Small intestine (tissue), 7 donors: ENCODE results near the gene ZSWIM4. TPM values are rescaled to one million over a fixed set of nuclear protein-coding genes. Genes with fewer than 3 reads are reported as not detected.

ENCODE experiments used
- DNase-seq, 2 donors: peaks; one replicate each; pipeline versions ENCODE4 v3.0.0 to v3.0.0-alpha.2; 2013
- FAIRE-seq: peaks from 2 replicates; lab custom pipeline; 2012; peaks lifted over from hg19 to GRCh38; lab: Jason Lieb, UNC
- H3K27ac ChIP-seq, 3 donors: one replicate each; pipeline ENCODE4 v1.5.1; 2013; ENCODE audit warnings: low read length in 2 of 3, mild to moderate bottlenecking in 2 of 3, control low read depth in 1 of 3, inconsistent platforms in 1 of 3, low read depth in 1 of 3, moderate library complexity in 1 of 3
- H3K27me3 ChIP-seq, 3 donors: one replicate each; pipeline ENCODE4 v1.6.1; 2013; ENCODE audit warnings: low read length in 3 of 3, inconsistent platforms in 1 of 3; ENCODE audit not compliant: control insufficient read depth in 3 of 3, insufficient read depth in 3 of 3
- H3K36me3 ChIP-seq, 3 donors: one replicate each; pipeline ENCODE4 v1.6.1; 2013; ENCODE audit warnings: low read length in 3 of 3, inconsistent platforms in 1 of 3, low read depth in 1 of 3, mild to moderate bottlenecking in 1 of 3, moderate library complexity in 1 of 3; ENCODE audit not compliant: control insufficient read depth in 3 of 3, insufficient read depth in 2 of 3
- H3K4me1 ChIP-seq, 3 donors: one replicate each; pipeline ENCODE4 v1.6.1; 2013; ENCODE audit warnings: low read length in 2 of 3, inconsistent platforms in 1 of 3, low read depth in 1 of 3, mild to moderate bottlenecking in 1 of 3, moderate library complexity in 1 of 3; ENCODE audit not compliant: control insufficient read depth in 3 of 3, insufficient read depth in 2 of 3
- H3K4me3 ChIP-seq, 3 donors: one replicate each; pipeline ENCODE4 v1.5.1; 2013; ENCODE audit warnings: low read length in 3 of 3, control low read depth in 1 of 3, inconsistent platforms in 1 of 3, low read depth in 1 of 3, mild to moderate bottlenecking in 1 of 3, moderate library complexity in 1 of 3
- H3K9me3 ChIP-seq, 2 donors: one replicate each; pipeline ENCODE4 v1.6.1; 2013; ENCODE audit warnings: low read depth in 1 of 2, low read length in 1 of 2; ENCODE audit not compliant: control insufficient read depth in 2 of 2, insufficient read depth in 1 of 2
- WGBS, 3 donors: extraction: QIAGEN DNeasy Blood & Tissue Kit; methylation state at CpG; one replicate each; pipeline ENCODE4 v1.1.7; 2013; 5-methylcytosine and 5-hydroxymethylcytosine counted together
- polyA plus RNA-seq, 4 donors: library from polyadenylated mRNA; stranded (reverse) in 3 of 4; unstranded in 1 of 4; fragments of 200-250 nt in 3 of 4; fragments of 120-200 nt in 1 of 4; gene quantifications; one replicate each; pipeline versions ENCODE4 v1.2.1 to v1.2.3, GENCODE V29; 2013
- donor health status: healthy with polysubstance abuse.
- donor health status: control.
- donor health status: control.
- donor health status: Bipolar disorder and iron deficiency.
- donor health status: healthy.

The ZSWIM4 gene
- polyA plus RNA-seq, 4 donors, result 0.45 to 4.0 (median 1.8) TPM

DNA sequence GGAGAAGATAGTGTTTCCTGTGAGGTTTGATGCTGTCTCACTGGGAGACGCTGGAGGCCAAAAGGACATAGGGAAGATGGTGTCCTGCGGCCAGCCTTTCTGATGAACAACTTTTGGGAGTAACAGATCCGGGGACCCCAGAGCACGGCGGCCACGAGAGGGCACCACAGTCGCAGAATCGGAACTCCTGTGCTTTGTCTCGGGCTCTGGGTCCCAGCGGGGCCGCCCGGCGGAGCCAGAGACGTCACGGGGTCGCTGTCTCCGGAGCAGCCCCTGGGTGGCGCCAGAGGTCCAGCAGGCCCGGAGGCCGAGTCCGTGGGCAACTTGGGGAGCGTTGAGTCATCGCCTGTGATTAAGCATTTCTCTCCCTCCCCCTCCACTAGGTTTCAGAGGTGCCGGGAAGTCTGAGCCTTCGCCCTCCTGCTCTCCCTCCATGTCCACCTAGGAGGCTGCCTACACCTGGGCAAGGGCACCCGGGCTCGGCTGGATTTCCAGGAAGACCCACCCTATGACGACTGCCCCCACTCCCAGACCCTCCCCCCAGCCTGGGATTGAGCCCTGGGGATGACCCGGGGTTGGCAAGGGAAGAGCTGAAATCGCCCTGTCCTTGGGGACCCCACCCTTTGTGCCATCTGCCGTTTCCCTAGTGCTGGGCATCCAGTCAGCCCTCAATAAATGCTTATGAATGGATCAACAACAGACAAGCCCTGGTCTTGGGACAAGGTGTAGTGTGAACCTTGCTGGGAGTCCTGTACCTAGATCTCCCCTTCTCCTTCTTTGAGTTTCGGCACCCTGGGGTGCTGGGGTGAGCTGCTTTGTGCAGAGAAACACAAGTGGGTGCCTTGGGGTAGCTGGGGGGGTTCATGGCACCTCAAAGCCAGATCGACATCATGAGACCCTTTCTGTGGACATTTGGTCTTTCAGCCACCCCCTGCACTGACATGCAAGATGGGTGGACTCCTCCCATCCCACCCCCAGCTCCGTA is 85.1 kb downstream of the ZSWIM4 start:
- Histone ChIP-seq H3K4me1 (peaks cover 0 to 23% (median 8%) of the 10 kb centered on the region in 3 donors), H3K36me3 (no peaks in the 10 kb centered on the region), H3K9me3 (no peaks in the 10 kb centered on the region), H3K27ac (peak overlapping the region; percentile 25 to 79 (median 29)), H3K27me3 (no peaks in the 10 kb centered on the region), H3K4me3 (peak overlapping the region in 1 of 3 donors; percentile 27)
- no peak for FAIRE-seq
- WGBS, 3 donors, result 2 to 7% (median 4%) methylated on average over 32 to 34 of the region's 34 CpGs
- DNase-seq, result peak; percentile 97 to 98

- FAIRE-seq (no peak), DNase-seq (no peak)
- WGBS, 3 donors, result 44 to 71% (median 58%) methylated on average over 11 to 12 of the region's 12 CpGs
- Histone ChIP-seq H3K4me1 (peaks cover 0 to 26% (median 11%) of the 10 kb centered on the region in 3 donors), H3K36me3 (no peaks in the 10 kb centered on the region), H3K27ac (peak overlapping the region in 1 of 3 donors; percentile 65), H3K27me3 (no peaks in the 10 kb centered on the region), H3K4me3 (no peak overlapping the region), H3K9me3 (no peaks in the 10 kb centered on the region)
These were observed 86.0 kb downstream of the ZSWIM4 start for GRCh38 chr19:13881251-13881691.

Other genes with a start within 250 kb of the ZSWIM4 start
- gene MRI1, start 30.9 kb upstream of the ZSWIM4 start, polyA plus RNA-seq, result 10 to 100 TPM; 12.3 to 41.3 (median 15.8) TPM
- 100 to 1,000 TPM; 104 to 126 (median 118) TPM for gene C19orf53, start 21.0 kb upstream of the ZSWIM4 start, polyA plus RNA-seq
- 1 to 10 TPM in 1 of 4 donors, under 1 TPM in 1, not detected in 2; 0.45 to 1.0 TPM for gene NANOS3, start 81.7 kb downstream of the ZSWIM4 start, polyA plus RNA-seq
- 10 to 100 TPM in 2 of 4 donors, 1 to 10 TPM in 2; 3.5 to 67.1 (median 25.9) TPM for gene BRME1, start 110.7 kb downstream of the ZSWIM4 start, polyA plus RNA-seq
- gene CC2D1A, start 110.8 kb downstream of the ZSWIM4 start, polyA plus RNA-seq, result 100 to 1,000 TPM in 2 of 4 donors, 10 to 100 TPM in 2; 38.2 to 199 (median 103) TPM
- 1 to 10 TPM in 1 of 4 donors, under 1 TPM in 1, not detected in 2; 0.41 to 1.7 TPM for gene PODNL1, start 143.0 kb downstream of the ZSWIM4 start, polyA plus RNA-seq
- 10 to 100 TPM; 14.1 to 26.8 (median 20.9) TPM for gene DCAF15, start 157.1 kb downstream of the ZSWIM4 start, polyA plus RNA-seq
- gene RFX1, start 210.9 kb downstream of the ZSWIM4 start, polyA plus RNA-seq, result 10 to 100 TPM in 1 of 4 donors, 1 to 10 TPM in 3; 3.8 to 16.6 (median 5.5) TPM
- gene RLN3, start 232.7 kb downstream of the ZSWIM4 start, polyA plus RNA-seq, result under 1 TPM in 1 of 4 donors, not detected in 3; 0.68 TPM
- gene IL27RA, start 236.3 kb downstream of the ZSWIM4 start, polyA plus RNA-seq, result 1 to 10 TPM in 3 of 4 donors, under 1 TPM in 1; 0.45 to 5.6 (median 3.1) TPM